Stimulated activated naive B cell treated with anti-CD40 and anti-IgM and Interleukin-4, amounts not matched to agents 10 μg/mL and 1 μg/mL and 100 μg/mL, for 72 hours (primary cell): ENCODE data around the gene MRI1.
"Not testable (repeated sequence)": the region's sequence is repeated elsewhere in the genome, so short reads cannot be mapped to it uniquely, and the experiment has no call there.

Experiments used
- ATAC-seq, 2 donors: fragments of 150-1000 bp; cut with Tn5 transposase; replicated peaks; 2 replicates each; pipeline ENCODE4 v1.10.0; 2021; ENCODE audit warnings: moderate library complexity in 1 of 2
- DNase-seq: peaks from one replicate; pipeline ENCODE4 v3.0.0; 2021
- H3K27ac Mint-ChIP-seq: one replicate; pipeline ENCODE4 v1.8.0; 2022; ENCODE audit warnings: mild to moderate bottlenecking, mixed read lengths
- H3K27me3 Mint-ChIP-seq, 2 donors: one replicate each; pipeline ENCODE4 v1.8.0; 2022; ENCODE audit warnings: mixed read lengths in 2 of 2
- H3K36me3 Mint-ChIP-seq, 2 donors: one replicate each; pipeline ENCODE4 v1.8.0; 2022; ENCODE audit warnings: mixed read lengths in 2 of 2, mild to moderate bottlenecking in 1 of 2
- H3K4me1 Mint-ChIP-seq, 2 donors: one replicate each; pipeline ENCODE4 v1.8.0; 2022; ENCODE audit warnings: mixed read lengths in 2 of 2, mild to moderate bottlenecking in 1 of 2
- H3K4me3 Mint-ChIP-seq, 2 donors: one replicate each; pipeline ENCODE4 v1.8.0; 2022; ENCODE audit warnings: mild to moderate bottlenecking in 2 of 2, mixed read lengths in 2 of 2, moderate library complexity in 1 of 2
- H3K9me3 Mint-ChIP-seq, 2 donors: one replicate each; pipeline ENCODE4 v1.8.0; 2022; ENCODE audit warnings: mixed read lengths in 2 of 2, mild to moderate bottlenecking in 1 of 2

The MRI1 gene

GRCh38 chr19:13766095-13766481, 1.8 kb downstream of the MRI1 start:
- H3K4me1 Mint-ChIP-seq = peaks cover 13 to 24% of the 10 kb centered on the region in 2 donors
- H3K36me3 Mint-ChIP-seq = peaks cover 11 to 26% of the 10 kb centered on the region in 2 donors
- DNase-seq = no peak
- ATAC-seq = no peak
- no peak overlapping the region for H3K27ac Mint-ChIP-seq
- no peaks in the 10 kb centered on the region for H3K27me3 Mint-ChIP-seq
- no peaks in the 10 kb centered on the region for H3K9me3 Mint-ChIP-seq
- H3K4me3 Mint-ChIP-seq = no peak overlapping the region

GRCh38 chr19:13768510-13768909, 4.2 kb downstream of the MRI1 start:
- ATAC-seq (no peak), DNase-seq (no peak)
- Mint-ChIP-seq H3K4me3 (no peak overlapping the region), H3K36me3 (peaks cover 9 to 18% of the 10 kb centered on the region in 2 donors), H3K9me3 (no peaks in the 10 kb centered on the region), H3K27ac (no peak overlapping the region), H3K4me1 (peaks cover 11 to 14% of the 10 kb centered on the region in 2 donors), H3K27me3 (no peaks in the 10 kb centered on the region)

- Mint-ChIP-seq H3K4me1 (peaks cover 13 to 20% of the 10 kb centered on the region in 2 donors), H3K4me3 (no peak overlapping the region), H3K9me3 (no peaks in the 10 kb centered on the region), H3K36me3 (peaks cover 14 to 24% of the 10 kb centered on the region in 2 donors), H3K27ac (no peak overlapping the region), H3K27me3 (no peaks in the 10 kb centered on the region)
- no peak for DNase-seq
- no peak for ATAC-seq
Observed at GRCh38 chr19:13770013-13770635, 5.8 kb downstream of the MRI1 start.

GRCh38 chr19:13774217-13775191, 10.2 kb downstream of the MRI1 start, which contains the start of gene C19orf53:
TSS of gene C19orf53 (plus strand) at chr19:13774456. CDS start at chr19:13774478, 22 bp downstream.
- Mint-ChIP-seq H3K27ac (peak within 1 kb of the TSS; percentile 97), H3K9me3 (no peaks in the 10 kb centered on the region), H3K27me3 (no peaks in the 10 kb centered on the region), H3K4me3 (peak within 1 kb of the TSS; percentile 96 to 100), H3K4me1 (peaks cover 12 to 32% of the 10 kb centered on the region in 2 donors), H3K36me3 (peaks cover 33 to 48% of the 10 kb centered on the region in 2 donors)
- ATAC-seq = peak; percentile 99 to 100
- peak; percentile 84 for DNase-seq

- Mint-ChIP-seq H3K4me1 (peaks cover 16 to 32% of the 10 kb centered on the region in 2 donors), H3K36me3 (peaks cover 27 to 40% of the 10 kb centered on the region in 2 donors), H3K4me3 (no peak overlapping the region), H3K27ac (peak overlapping the region; percentile 47), H3K27me3 (no peaks in the 10 kb centered on the region), H3K9me3 (no peaks in the 10 kb centered on the region)
- DNase-seq (no peak), ATAC-seq (no peak)
Observed at GRCh38 chr19:13778398-13778797, 14.1 kb downstream of the MRI1 start.

- ATAC-seq (no peak), DNase-seq (no peak)
- Mint-ChIP-seq H3K4me1 (peaks cover 16 to 31% of the 10 kb centered on the region in 2 donors), H3K36me3 (peaks cover 27 to 40% of the 10 kb centered on the region in 2 donors), H3K27ac (no peak overlapping the region), H3K9me3 (no peaks in the 10 kb centered on the region), H3K27me3 (no peaks in the 10 kb centered on the region), H3K4me3 (no peak overlapping the region)
Observed at GRCh38 chr19:13778847-13779246, 14.5 kb downstream of the MRI1 start.

- H3K27ac Mint-ChIP-seq, DNase-seq, H3K4me3 Mint-ChIP-seq, H3K9me3 Mint-ChIP-seq, H3K27me3 Mint-ChIP-seq, ATAC-seq: not testable (repeated sequence)
- H3K4me1 Mint-ChIP-seq = peaks cover 14 to 24% of the 10 kb centered on the region in 2 donors
- peaks cover 22 to 33% of the 10 kb centered on the region in 2 donors for H3K36me3 Mint-ChIP-seq
Observed at GRCh38 chr19:13779794-13780193, 15.5 kb downstream of the MRI1 start.

- Mint-ChIP-seq H3K9me3 (no peaks in the 10 kb centered on the region), H3K27me3 (no peaks in the 10 kb centered on the region), H3K27ac (no peak overlapping the region), H3K4me1 (peaks cover 13 to 15% of the 10 kb centered on the region in 2 donors), H3K36me3 (peaks cover 15 to 24% of the 10 kb centered on the region in 2 donors), H3K4me3 (no peak overlapping the region)
- DNase-seq (no peak), ATAC-seq (no peak)
Observed at GRCh38 chr19:13781547-13781946, 17.2 kb downstream of the MRI1 start.

- Mint-ChIP-seq H3K4me3 (no peak overlapping the region), H3K36me3 (peaks cover 13 to 19% of the 10 kb centered on the region in 2 donors), H3K4me1 (peaks cover 11 to 15% of the 10 kb centered on the region in 2 donors), H3K27me3 (no peaks in the 10 kb centered on the region), H3K27ac (no peak overlapping the region), H3K9me3 (no peaks in the 10 kb centered on the region)
- no peak for ATAC-seq
- no peak for DNase-seq
Observed at GRCh38 chr19:13782537-13782936, 18.2 kb downstream of the MRI1 start.

- Mint-ChIP-seq H3K9me3 (no peaks in the 10 kb centered on the region), H3K27ac (no peak overlapping the region), H3K36me3 (peaks cover 6 to 8% of the 10 kb centered on the region in 2 donors), H3K4me3 (no peak overlapping the region), H3K27me3 (no peaks in the 10 kb centered on the region), H3K4me1 (peaks cover 15 to 25% of the 10 kb centered on the region in 2 donors)
- DNase-seq = no peak
- no peak for ATAC-seq
Observed at GRCh38 chr19:13783565-13784500, 19.5 kb downstream of the MRI1 start.

- H3K27me3 Mint-ChIP-seq = no peaks in the 10 kb centered on the region
- H3K4me1 Mint-ChIP-seq = peaks cover 18 to 29% of the 10 kb centered on the region in 2 donors
- no peaks in the 10 kb centered on the region for H3K9me3 Mint-ChIP-seq
- H3K4me3 Mint-ChIP-seq = peak overlapping the region; percentile 40 to 65
- peak overlapping the region; percentile 88 for H3K27ac Mint-ChIP-seq
- peak; percentile 42 for DNase-seq
- ATAC-seq = peak; percentile 80 to 87
- no peaks in the 10 kb centered on the region for H3K36me3 Mint-ChIP-seq
Observed at GRCh38 chr19:13784731-13785452, 20.6 kb downstream of the MRI1 start.

- H3K4me1 Mint-ChIP-seq = peaks cover 18 to 36% of the 10 kb centered on the region in 2 donors
- ATAC-seq = no peak
- H3K27ac Mint-ChIP-seq = no peak overlapping the region
- H3K9me3 Mint-ChIP-seq = no peaks in the 10 kb centered on the region
- H3K27me3 Mint-ChIP-seq = no peaks in the 10 kb centered on the region
- no peaks in the 10 kb centered on the region for H3K36me3 Mint-ChIP-seq
- no peak overlapping the region for H3K4me3 Mint-ChIP-seq
- DNase-seq = no peak
Observed at GRCh38 chr19:13788991-13789390, 24.7 kb downstream of the MRI1 start.

GRCh38 chr19:13790354-13790753, 26.0 kb downstream of the MRI1 start:
- no peaks in the 10 kb centered on the region for H3K9me3 Mint-ChIP-seq
- no peak for ATAC-seq
- H3K4me1 Mint-ChIP-seq = peaks cover 18 to 40% of the 10 kb centered on the region in 2 donors
- H3K27ac Mint-ChIP-seq = no peak overlapping the region
- no peak overlapping the region for H3K4me3 Mint-ChIP-seq
- H3K36me3 Mint-ChIP-seq = no peaks in the 10 kb centered on the region
- H3K27me3 Mint-ChIP-seq = no peaks in the 10 kb centered on the region
- no peak for DNase-seq
